GM23248 (cell line): ENCODE measurements around the gene ACER3. TPM values are rescaled to one million over a fixed set of nuclear protein-coding genes. Genes with fewer than 3 reads are reported as not detected.
"Not testable (repeated sequence)": the region's sequence is repeated elsewhere in the genome, so short reads cannot be mapped to it uniquely, and the experiment has no call there.

Experiments used
- DNase-seq: peaks from one replicate; pipeline ENCODE4 v3.0.0-alpha.2; 2015
- H2AFZ ChIP-seq: fragments of 200-600 bp; sonication (generic); 2 replicates; pipeline ENCODE4 v1.6.1; 2016; ENCODE audit warnings: antibody characterized with exemption
- H3F3A ChIP-seq: fragments of 200-600 bp; sonication (generic); 2 replicates; pipeline ENCODE4 v1.6.1; 2016; ENCODE audit warnings: mild to moderate bottlenecking, antibody characterized with exemption, mixed run types; ENCODE audit not compliant: insufficient read depth
- H3K27ac ChIP-seq: fragments of 200-600 bp; sonication (generic); 2 replicates; pipeline ENCODE4 v1.5.1; 2016; ENCODE audit warnings: mild to moderate bottlenecking
- H3K27me3 ChIP-seq: fragments of 200-600 bp; sonication (generic); replicated peaks from 2 replicates; pipeline ENCODE4 v1.6.1; 2016; ENCODE audit warnings: mild to moderate bottlenecking; ENCODE audit not compliant: insufficient read depth
- H3K36me3 ChIP-seq: fragments of 200-600 bp; sonication (generic); 2 replicates; pipeline ENCODE4 v1.6.1; 2016; ENCODE audit warnings: low read depth, mild to moderate bottlenecking
- H3K4me1 ChIP-seq: fragments of 200-600 bp; sonication (generic); 2 replicates; pipeline ENCODE4 v1.6.1; 2016; ENCODE audit warnings: mild to moderate bottlenecking; ENCODE audit not compliant: insufficient read depth
- H3K4me2 ChIP-seq: fragments of 200-600 bp; sonication (generic); one replicate; pipeline ENCODE4 v1.6.1; 2016; ENCODE audit warnings: mild to moderate bottlenecking; ENCODE audit not compliant: unreplicated experiment
- H3K4me3 ChIP-seq: fragments of 200-600 bp; sonication (generic); 2 replicates; pipeline ENCODE4 v1.5.1; 2016; ENCODE audit warnings: mild to moderate bottlenecking
- H3K79me2 ChIP-seq: fragments of 200-600 bp; sonication (generic); 2 replicates; pipeline ENCODE4 v1.6.1; 2016; ENCODE audit warnings: mild to moderate bottlenecking; ENCODE audit not compliant: insufficient read depth
- H3K9ac ChIP-seq: fragments of 200-600 bp; sonication (generic); 2 replicates; pipeline ENCODE4 v1.6.1; 2016; ENCODE audit warnings: mild to moderate bottlenecking
- H3K9me2 ChIP-seq: fragments of 200-600 bp; sonication (generic); 2 replicates; pipeline ENCODE4 v1.6.1; 2016; ENCODE audit warnings: mixed run types, mild to moderate bottlenecking, moderate library complexity; ENCODE audit not compliant: insufficient read depth
- H3K9me3 ChIP-seq: fragments of 200-600 bp; sonication (generic); one replicate; pipeline ENCODE4 v1.6.1; 2017; ENCODE audit warnings: low read depth
- H4K20me1 ChIP-seq: fragments of 200-600 bp; sonication (generic); 2 replicates; pipeline ENCODE4 v1.6.0; 2016; ENCODE audit not compliant: insufficient read depth
- EZH2 ChIP-seq: fragments of 200-600 bp; sonication (generic); IDR thresholded peaks from 2 replicates; pipeline ENCODE4 v1.6.1; 2018; ENCODE audit warnings: antibody characterized with exemption, mild to moderate bottlenecking; ENCODE audit not compliant: insufficient read depth, poor library complexity, severe bottlenecking
- EZH2phosphoT487 ChIP-seq: fragments of 200-600 bp; sonication (generic); IDR thresholded peaks from 2 replicates; pipeline ENCODE4 v1.6.1; 2018; ENCODE audit warnings: antibody characterized with exemption, moderate library complexity, mild to moderate bottlenecking, low read depth; ENCODE audit not compliant: insufficient read depth
- WGBS, 2 experiments: methylation state at CpG; one replicate each; pipeline ENCODE4 v1.1.6; 2015 to 2017; ENCODE audit warnings: low lambda C conversion rate in 2 of 2, low coverage in 1 of 2; ENCODE audit errors: missing lambda C conversion rate in 2 of 2; 5-methylcytosine and 5-hydroxymethylcytosine counted together
- in situ Hi-C: fragments of 300-500 bp; cut with MboI; formaldehyde crosslinking; loops from 2 replicates; pipeline ENCODE4 v1.15.0; 2020
- polyA plus RNA-seq: library from polyadenylated mRNA; unstranded; fragments of >200 nt; fragmentation: Nextera tagmentation; extraction: Ambion mirVana; gene quantifications from 2 replicates; pipeline ENCODE4 v1.2.1, GENCODE V29; 2016
- total RNA-seq: library from RNA; depleted of rRNA; stranded (reverse); fragments of >200 nt; shearing (Covaris generic); gene quantifications from 2 replicates; pipeline ENCODE4 v1.2.3, GENCODE V29; 2014

Gene ACER3
- total and polyA plus RNA-seq, 2 experiments from 2014 or later = 9.1 to 10.2 TPM

DNA sequence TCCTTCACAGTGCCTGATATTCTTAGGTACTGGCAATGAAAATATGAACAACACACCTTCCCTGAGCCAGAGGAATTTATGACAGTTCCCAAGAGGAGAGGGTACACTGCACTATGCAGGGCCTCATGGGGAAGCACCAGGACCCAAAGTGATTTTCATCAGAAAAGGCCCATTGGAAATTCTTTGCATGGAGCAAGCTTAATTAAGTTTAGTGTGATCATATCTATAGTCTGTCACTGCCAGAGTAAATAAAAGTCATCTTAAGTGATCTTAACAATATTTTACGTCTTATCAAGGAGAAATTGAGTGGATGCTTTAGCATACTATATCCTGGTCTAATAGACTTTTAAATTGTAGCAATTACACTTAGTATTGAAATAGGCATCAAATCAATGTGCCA, 86.5 kb downstream of the ACER3 start:
- H4K20me1 ChIP-seq = no peaks in the 10 kb centered on the region
- no peak overlapping the region for H3K4me2 ChIP-seq
- no peaks in the 10 kb centered on the region for H3K4me1 ChIP-seq
- no peak overlapping the region for H3K9ac ChIP-seq
- H3K27ac ChIP-seq = no peak overlapping the region
- H3K9me3 ChIP-seq = no peaks in the 10 kb centered on the region
- no peaks in the 10 kb centered on the region for H3F3A ChIP-seq
- in situ Hi-C loops = no loop called here
- no peaks in the 10 kb centered on the region for H3K9me2 ChIP-seq
- WGBS, 2 experiments = 95 to 96% methylated on average over 1 of the region's 1 CpG
- DNase-seq = no peak
- no peaks in the 10 kb centered on the region for H3K27me3 ChIP-seq
- no peak overlapping the region for H3K4me3 ChIP-seq
- TF ChIP-seq EZH2phosphoT487 (no peak), EZH2 (no peak)
- H2AFZ ChIP-seq = no peak overlapping the region
- no peaks in the 10 kb centered on the region for H3K79me2 ChIP-seq
- no peaks in the 10 kb centered on the region for H3K36me3 ChIP-seq

DNA sequence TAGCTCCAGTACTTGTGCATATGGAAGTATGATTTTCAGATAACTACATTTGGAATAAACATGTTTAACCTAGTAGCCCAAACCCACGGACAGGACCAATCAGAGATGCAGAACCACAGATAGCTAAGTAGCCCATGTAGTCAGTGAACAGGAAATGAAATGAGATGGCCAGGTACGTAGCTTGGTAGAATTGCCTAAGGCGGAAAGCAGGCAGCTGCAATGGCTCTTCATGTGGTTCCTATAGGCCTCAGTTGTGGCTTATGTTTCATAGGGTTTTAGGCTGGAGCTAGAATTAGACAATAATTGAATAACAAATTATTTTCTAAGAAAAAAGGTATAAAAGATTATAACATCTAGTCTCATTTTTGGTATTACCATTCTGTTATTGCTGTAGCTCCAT, 87.1 kb downstream of the ACER3 start:
- H3K4me3 ChIP-seq = no peak overlapping the region
- DNase-seq = no peak
- H3K27ac ChIP-seq = no peak overlapping the region
- H3K9me2 ChIP-seq = no peaks in the 10 kb centered on the region
- 97 to 98% methylated on average over 3 of the region's 3 CpGs for WGBS, 2 experiments
- H3K9me3 ChIP-seq = no peaks in the 10 kb centered on the region
- no peaks in the 10 kb centered on the region for H3K36me3 ChIP-seq
- in situ Hi-C loops = no loop called here
- no peaks in the 10 kb centered on the region for H3K4me1 ChIP-seq
- H3F3A ChIP-seq = no peaks in the 10 kb centered on the region
- no peaks in the 10 kb centered on the region for H3K79me2 ChIP-seq
- H3K9ac ChIP-seq = no peak overlapping the region
- no peaks in the 10 kb centered on the region for H3K27me3 ChIP-seq
- TF ChIP-seq EZH2phosphoT487 (no peak), EZH2 (no peak)
- H2AFZ ChIP-seq = no peak overlapping the region
- H3K4me2 ChIP-seq = no peak overlapping the region
- H4K20me1 ChIP-seq = no peaks in the 10 kb centered on the region

DNA sequence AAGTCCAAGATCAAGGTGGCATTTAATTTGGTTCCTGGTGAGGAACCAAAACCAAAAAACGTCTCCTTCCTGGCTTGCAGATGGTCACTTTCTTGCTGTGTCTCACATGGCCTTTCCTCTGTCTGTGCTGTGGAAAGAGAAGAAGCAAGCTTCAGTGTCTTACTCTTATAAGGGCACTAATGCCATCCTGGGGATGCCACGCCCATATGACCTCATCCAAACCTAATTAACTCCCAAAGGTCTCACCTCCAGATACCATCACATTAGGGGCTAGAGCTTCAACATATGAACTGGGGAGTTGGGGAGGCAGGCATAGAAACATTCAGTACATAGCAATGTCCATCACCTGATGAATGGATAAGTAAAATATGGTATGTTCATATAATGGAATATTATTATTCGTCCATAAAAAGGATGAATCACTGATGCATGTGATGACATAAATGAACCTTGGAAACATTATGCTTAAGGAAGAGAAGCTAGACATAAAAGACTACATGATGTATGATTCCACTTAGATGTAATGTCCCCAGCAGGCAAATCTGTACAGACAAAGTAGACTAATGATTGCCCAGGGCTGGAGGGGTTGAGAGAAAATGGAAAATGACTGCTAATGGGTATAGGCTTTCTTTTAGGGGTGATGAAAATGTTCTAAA, 94.9 kb downstream of the ACER3 start:
- no peaks in the 10 kb centered on the region for H4K20me1 ChIP-seq
- H3K79me2 ChIP-seq = no peaks in the 10 kb centered on the region
- no peaks in the 10 kb centered on the region for H3K27me3 ChIP-seq
- in situ Hi-C loops = no loop called here
- H3K36me3 ChIP-seq = no peaks in the 10 kb centered on the region
- H3K4me1 ChIP-seq = no peaks in the 10 kb centered on the region
- whole genome bisulfite sequencing, 2 experiments = 71 to 72% methylated on average over 3 of the region's 3 CpGs
- H3K9me3 ChIP-seq = no peaks in the 10 kb centered on the region
- no peaks in the 10 kb centered on the region for H3F3A ChIP-seq
- no peaks in the 10 kb centered on the region for H3K9me2 ChIP-seq
- no peak for DNase-seq
- no peak overlapping the region for H3K4me2 ChIP-seq
- H3K27ac ChIP-seq = no peak overlapping the region
- no peak overlapping the region for H2AFZ ChIP-seq
- no peak overlapping the region for H3K9ac ChIP-seq
- H3K4me3 ChIP-seq = no peak overlapping the region
- no peak for TF ChIP-seq EZH2phosphoT487
- TF ChIP-seq EZH2 = no peak

DNA sequence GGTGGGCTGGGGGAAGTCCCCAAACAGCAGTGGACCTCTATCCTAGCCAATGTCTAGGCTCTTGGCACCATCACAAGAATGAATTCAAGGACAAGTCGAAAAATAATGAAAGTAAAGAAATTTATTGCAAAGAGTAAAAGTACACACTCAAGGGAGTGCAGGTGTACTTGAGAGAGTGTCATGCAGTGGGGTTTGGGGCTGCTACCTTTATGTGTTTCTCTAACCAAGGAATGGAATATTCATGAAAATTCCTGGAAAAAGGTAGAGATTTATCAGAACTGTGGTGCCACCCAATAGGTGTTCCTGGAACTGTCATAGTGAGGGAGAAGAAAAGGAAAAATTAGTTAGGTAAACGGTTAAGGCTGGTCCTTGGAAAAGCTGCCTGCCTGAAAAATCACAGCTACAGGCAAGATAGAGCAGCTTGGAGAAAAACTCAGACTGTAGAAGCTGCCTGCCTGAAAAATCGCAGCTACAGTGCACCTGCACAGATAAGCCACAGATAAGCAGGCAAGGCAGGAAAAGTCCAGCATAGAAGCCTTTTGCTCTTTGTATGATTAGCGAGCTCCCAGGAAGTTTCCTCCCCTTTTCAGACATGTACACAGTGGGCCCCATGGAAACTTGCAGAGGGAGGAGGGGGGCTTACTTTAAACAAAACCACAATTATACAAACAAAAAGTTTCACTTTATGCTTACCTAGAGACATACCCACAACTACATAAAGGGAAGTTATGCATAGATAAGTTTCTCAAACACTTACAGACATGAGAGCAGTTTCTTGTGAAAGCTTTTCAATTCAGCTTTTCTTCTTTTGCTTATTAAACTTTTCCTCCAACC, 102.1 kb downstream of the ACER3 start:
- Histone ChIP-seq H3K4me2 (no peak overlapping the region), H3K4me3 (no peak overlapping the region), H3K36me3 (no peaks in the 10 kb centered on the region), H3K9me3 (no peaks in the 10 kb centered on the region), H2AFZ (no peak overlapping the region), H3K27me3 (no peaks in the 10 kb centered on the region), H3K9ac (no peak overlapping the region), H3K9me2 (no peaks in the 10 kb centered on the region), H3K79me2 (no peaks in the 10 kb centered on the region), H3F3A (no peaks in the 10 kb centered on the region), H3K27ac (no peak overlapping the region), H3K4me1 (no peaks in the 10 kb centered on the region), H4K20me1 (no peaks in the 10 kb centered on the region)
- TF ChIP-seq EZH2phosphoT487 = no peak
- no peak for TF ChIP-seq EZH2
- in situ Hi-C loops = no loop called here
- DNase-seq = no peak
- WGBS, 2 experiments = 76 to 86% methylated on average over 4 of the region's 4 CpGs

DNA sequence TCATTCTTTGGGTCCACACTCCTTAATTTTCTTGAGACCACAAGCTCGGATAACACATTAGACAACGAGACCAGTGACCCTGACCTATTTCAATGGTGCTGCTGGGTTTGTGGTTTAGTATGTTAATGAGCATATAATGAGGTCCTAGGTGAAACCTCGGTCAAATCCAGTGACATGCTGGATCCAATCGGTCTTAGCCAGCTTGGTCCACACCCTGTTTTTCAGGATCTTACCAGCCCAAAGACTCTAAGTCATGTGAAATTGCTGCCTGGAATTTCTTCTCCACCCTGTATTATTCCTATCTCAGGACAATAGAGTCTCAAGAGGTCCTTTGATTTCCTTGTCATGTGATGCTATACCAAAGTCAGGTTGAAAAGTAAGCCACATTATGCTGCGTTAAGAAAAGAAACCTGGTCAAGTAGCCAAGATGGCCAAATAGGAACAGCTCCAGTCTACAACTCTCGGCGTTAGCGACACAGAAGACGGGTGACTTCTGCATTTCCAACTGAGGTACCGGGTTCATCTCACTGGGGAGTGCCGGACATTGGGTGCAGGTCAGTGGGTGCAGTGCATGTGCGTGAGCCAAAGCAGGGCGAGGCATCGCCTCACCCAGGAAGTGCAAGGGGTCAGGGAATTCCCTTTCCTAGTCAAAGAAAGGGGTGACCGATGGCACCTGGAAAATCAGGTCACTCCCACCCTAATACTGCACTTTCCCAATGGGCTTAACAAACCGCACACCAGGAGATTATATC, 102.9 kb downstream of the ACER3 start:
- H3K9ac ChIP-seq, DNase-seq, H3K36me3 ChIP-seq, H3K27ac ChIP-seq, H3K79me2 ChIP-seq, H3F3A ChIP-seq, H3K4me3 ChIP-seq, H3K27me3 ChIP-seq, H3K4me2 ChIP-seq, H3K9me3 ChIP-seq, in situ Hi-C loops, H3K4me1 ChIP-seq, H3K9me2 ChIP-seq, H4K20me1 ChIP-seq, H2AFZ ChIP-seq: not testable (repeated sequence)
- 93 to 94% methylated on average over 16 of the region's 16 CpGs for WGBS, 2 experiments
